Progenitor cell of endocrine pancreas (in vitro differentiated cells): ENCODE measurements around the gene ZFP92. TPM values are rescaled to one million over a fixed set of nuclear protein-coding genes. Genes with fewer than 3 reads are reported as not detected.

Experiments
- DNase-seq: peaks from one replicate; pipeline ENCODE4 v3.0.0; 2021; ENCODE audit warnings: low spot score; ENCODE audit not compliant: unreplicated experiment
- H3K27ac Mint-ChIP-seq: 2 replicates; pipeline ENCODE4 v1.8.0; 2021; ENCODE audit warnings: mild to moderate bottlenecking, moderate library complexity, mixed read lengths
- H3K27me3 Mint-ChIP-seq: 2 replicates; pipeline ENCODE4 v1.8.0; 2021; ENCODE audit warnings: mixed read lengths
- H3K36me3 Mint-ChIP-seq: 2 replicates; pipeline ENCODE4 v1.8.0; 2022; ENCODE audit warnings: mixed read lengths; ENCODE audit not compliant: insufficient read depth
- H3K4me1 Mint-ChIP-seq: 2 replicates; pipeline ENCODE4 v1.8.0; 2021; ENCODE audit warnings: low read depth, mixed read lengths
- H3K4me3 Mint-ChIP-seq: 2 replicates; pipeline ENCODE4 v1.8.0; 2021; ENCODE audit warnings: low read depth, mild to moderate bottlenecking, moderate library complexity, mixed read lengths
- H3K9me3 Mint-ChIP-seq: 2 replicates; pipeline ENCODE4 v1.8.0; 2021; ENCODE audit warnings: low read depth, mixed read lengths
- total RNA-seq: library from RNA; stranded (reverse); gene quantifications from 2 replicates; pipeline ENCODE4 v1.2.1, GENCODE V29; 2021
- TF ChIP-seq, protein P1 (sequence below): fragments of 200-600 bp; sonication (generic); IDR thresholded peaks from one replicate; pipeline ENCODE4 v1.5.0; 2021; ENCODE audit warnings: antibody characterized with exemption, mild to moderate bottlenecking; ENCODE audit not compliant: unreplicated experiment

Gene ZFP92
- total RNA-seq, 1 donor from 2014 or later, result 0.38 TPM

DNA sequence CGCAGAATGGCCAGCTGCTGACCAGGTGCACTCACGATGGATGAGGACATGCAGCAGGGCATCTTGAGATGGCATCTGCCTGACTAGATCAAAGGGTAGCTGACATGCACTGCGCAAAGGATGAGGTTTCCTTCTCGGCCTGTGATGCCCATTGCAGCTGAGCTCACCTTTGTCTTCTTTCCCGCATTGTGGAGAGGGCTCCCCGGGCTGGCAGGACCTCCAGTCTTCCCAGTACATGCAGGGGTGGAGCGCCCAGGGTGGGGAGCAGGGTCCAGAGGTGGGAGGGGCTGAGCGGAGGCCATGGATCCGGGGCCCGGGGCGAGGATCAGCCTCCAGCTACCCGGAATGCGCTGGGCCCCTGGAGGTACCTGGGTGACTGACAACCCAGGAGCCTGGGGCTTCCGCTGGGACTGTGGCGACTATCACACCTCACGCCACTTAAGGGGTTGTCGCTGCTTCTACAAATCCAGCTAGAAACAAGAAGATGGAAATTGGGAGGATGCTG, 22.6 kb downstream of the ZFP92 start:
- Mint-ChIP-seq H3K27ac (no peak overlapping the region), H3K36me3 (no peaks in the 10 kb centered on the region), H3K4me3 (no peak overlapping the region), H3K9me3 (peaks cover 11% of the 10 kb centered on the region), H3K4me1 (no peaks in the 10 kb centered on the region), H3K27me3 (peaks cover 6% of the 10 kb centered on the region)
- no peak for DNase-seq
- TF ChIP-seq, protein P1, sequence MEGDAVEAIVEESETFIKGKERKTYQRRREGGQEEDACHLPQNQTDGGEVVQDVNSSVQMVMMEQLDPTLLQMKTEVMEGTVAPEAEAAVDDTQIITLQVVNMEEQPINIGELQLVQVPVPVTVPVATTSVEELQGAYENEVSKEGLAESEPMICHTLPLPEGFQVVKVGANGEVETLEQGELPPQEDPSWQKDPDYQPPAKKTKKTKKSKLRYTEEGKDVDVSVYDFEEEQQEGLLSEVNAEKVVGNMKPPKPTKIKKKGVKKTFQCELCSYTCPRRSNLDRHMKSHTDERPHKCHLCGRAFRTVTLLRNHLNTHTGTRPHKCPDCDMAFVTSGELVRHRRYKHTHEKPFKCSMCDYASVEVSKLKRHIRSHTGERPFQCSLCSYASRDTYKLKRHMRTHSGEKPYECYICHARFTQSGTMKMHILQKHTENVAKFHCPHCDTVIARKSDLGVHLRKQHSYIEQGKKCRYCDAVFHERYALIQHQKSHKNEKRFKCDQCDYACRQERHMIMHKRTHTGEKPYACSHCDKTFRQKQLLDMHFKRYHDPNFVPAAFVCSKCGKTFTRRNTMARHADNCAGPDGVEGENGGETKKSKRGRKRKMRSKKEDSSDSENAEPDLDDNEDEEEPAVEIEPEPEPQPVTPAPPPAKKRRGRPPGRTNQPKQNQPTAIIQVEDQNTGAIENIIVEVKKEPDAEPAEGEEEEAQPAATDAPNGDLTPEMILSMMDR, result no peak

- no peaks in the 10 kb centered on the region for H3K4me1 Mint-ChIP-seq
- no peak overlapping the region for H3K4me3 Mint-ChIP-seq
- no peaks in the 10 kb centered on the region for H3K36me3 Mint-ChIP-seq
- H3K27me3 Mint-ChIP-seq, result peaks cover 6% of the 10 kb centered on the region
- H3K27ac Mint-ChIP-seq, result no peak overlapping the region
- DNase-seq, result no peak
- TF ChIP-seq, protein P1, result no peak
- peaks cover 12% of the 10 kb centered on the region for H3K9me3 Mint-ChIP-seq
These were observed 23.5 kb downstream of the ZFP92 start for GRCh38 chrX:153434801-153435200.

DNA sequence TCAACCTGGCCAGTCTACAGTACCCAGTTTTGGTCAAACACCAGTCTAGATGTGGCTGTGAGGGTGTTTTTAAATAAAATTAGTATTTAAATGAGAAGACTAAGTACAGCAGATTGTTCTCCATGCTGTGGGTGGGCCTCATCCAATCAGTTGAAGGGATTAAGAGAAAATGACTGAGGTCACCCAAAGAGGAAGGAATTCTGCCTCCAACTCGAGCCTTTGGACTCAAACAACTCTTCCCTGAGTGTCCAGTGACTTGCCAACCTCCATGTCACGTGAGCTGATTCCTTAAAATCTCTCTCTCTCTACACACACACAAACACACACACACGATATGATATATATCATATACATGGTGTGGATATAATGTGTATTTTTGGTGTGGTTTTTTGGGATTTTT, 24.6 kb downstream of the ZFP92 start:
- H3K27me3 Mint-ChIP-seq, result peaks cover 6% of the 10 kb centered on the region
- H3K9me3 Mint-ChIP-seq, result peaks cover 10% of the 10 kb centered on the region
- H3K4me1 Mint-ChIP-seq, result no peaks in the 10 kb centered on the region
- no peaks in the 10 kb centered on the region for H3K36me3 Mint-ChIP-seq
- H3K27ac Mint-ChIP-seq, result no peak overlapping the region
- TF ChIP-seq, protein P1, result no peak
- no peak for DNase-seq
- H3K4me3 Mint-ChIP-seq, result no peak overlapping the region

DNA sequence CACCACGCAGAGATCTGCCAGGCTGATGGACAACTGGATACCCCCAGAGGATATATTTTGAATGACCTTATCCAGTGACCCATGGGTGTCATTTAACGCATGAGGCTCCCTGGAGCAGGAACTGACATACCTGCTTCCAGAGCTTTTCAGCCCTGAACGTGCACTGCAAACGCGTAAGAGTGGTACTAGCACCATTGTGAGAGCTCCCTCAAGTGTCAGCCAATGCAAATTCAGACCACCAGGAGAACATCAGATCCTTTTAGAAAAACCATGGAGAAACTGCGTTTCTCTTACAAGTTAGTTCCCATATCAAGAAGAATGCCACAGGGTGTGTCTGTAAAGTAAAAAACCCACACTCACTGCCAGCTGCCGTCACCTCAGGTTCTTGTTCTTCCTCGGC, 27.3 kb downstream of the ZFP92 start:
- no peaks in the 10 kb centered on the region for H3K36me3 Mint-ChIP-seq
- peaks cover 9% of the 10 kb centered on the region for H3K9me3 Mint-ChIP-seq
- H3K4me3 Mint-ChIP-seq, result no peak overlapping the region
- TF ChIP-seq, protein P1, result peak; percentile 38
- peaks cover 6% of the 10 kb centered on the region for H3K27me3 Mint-ChIP-seq
- H3K27ac Mint-ChIP-seq, result no peak overlapping the region
- no peaks in the 10 kb centered on the region for H3K4me1 Mint-ChIP-seq
- DNase-seq, result no peak

DNA sequence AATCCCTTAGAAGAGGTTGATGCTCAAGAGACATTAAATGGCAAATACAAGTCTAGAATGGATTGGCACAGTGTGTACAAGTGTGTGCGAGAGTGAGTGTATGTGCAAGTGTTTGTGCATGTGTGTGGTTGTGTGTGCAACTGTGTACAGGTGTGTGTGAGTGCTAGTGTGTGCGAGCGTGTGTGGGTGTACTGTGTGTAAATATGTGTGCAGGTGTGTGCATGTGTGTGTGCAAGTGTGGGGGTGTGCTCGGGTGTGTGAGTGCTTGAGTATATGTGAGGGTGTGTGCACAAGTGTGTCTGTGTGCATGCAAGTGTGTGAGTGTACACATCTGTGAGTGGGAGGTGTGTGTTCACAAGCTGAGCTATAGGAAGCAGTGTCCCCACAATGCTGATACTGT, 28.7 kb downstream of the ZFP92 start:
- peaks cover 6% of the 10 kb centered on the region for H3K27me3 Mint-ChIP-seq
- peaks cover 9% of the 10 kb centered on the region for H3K9me3 Mint-ChIP-seq
- H3K36me3 Mint-ChIP-seq, result no peaks in the 10 kb centered on the region

More for the DNA sequence above, 28.7 kb downstream of the ZFP92 start:
- Mint-ChIP-seq H3K4me3 (no peak overlapping the region), H3K27ac (no peak overlapping the region), H3K4me1 (no peaks in the 10 kb centered on the region)
- TF ChIP-seq, protein P1, result no peak
- DNase-seq, result no peak
